Inflammatory macrophage (primary cell): ENCODE measurements around the gene B4GALT5.
"Not testable (repeated sequence)": the region's sequence is repeated elsewhere in the genome, so short reads cannot be mapped to it uniquely, and the experiment has no call there.

ENCODE experiments used
- DNase-seq, 2 donors: peaks; one replicate each; pipeline ENCODE4 v3.0.0-alpha.2; 2020 to 2022
- total RNA-seq, 18 experiments: gene quantifications; one replicate each; lab custom pipeline; 2026; ENCODE audit warnings: mixed read lengths in 6 of 18, inconsistent platforms in 2 of 18; lab: John Stamatoyannopoulos, UW

Gene B4GALT5
- total RNA-seq: 98.8 to 795 (median 162) reads per million in 18 experiments

- DNase-seq: peak; percentile 54 to 77
These were observed at the start of gene B4GALT5 for GRCh38 chr20:49713753-49714712. B4GALT5 (minus strand) TSS chr20:49713878; CDS start chr20:49713690, 188 bp downstream.

GRCh38 chr20:49762940-49763766 lies 49.5 kb upstream of the B4GALT5 start:
- no peak for DNase-seq

GRCh38 chr20:49761888-49762287 lies 48.2 kb upstream of the B4GALT5 start:
- not testable (repeated sequence) for DNase-seq

- no peak for DNase-seq
These were observed 45.7 kb upstream of the B4GALT5 start for GRCh38 chr20:49759266-49759950.

GRCh38 chr20:49758781-49759180 lies 45.1 kb upstream of the B4GALT5 start:
- no peak for DNase-seq

GRCh38 chr20:49757597-49757996 lies 43.9 kb upstream of the B4GALT5 start:
- no peak for DNase-seq

- no peak for DNase-seq
These were observed 42.6 kb upstream of the B4GALT5 start for GRCh38 chr20:49756241-49756640.

GRCh38 chr20:49754596-49754995 lies 40.9 kb upstream of the B4GALT5 start:
- no peak for DNase-seq

- DNase-seq: no peak
These were observed 39.5 kb upstream of the B4GALT5 start for GRCh38 chr20:49753133-49753532.

- DNase-seq: no peak
These were observed 38.7 kb upstream of the B4GALT5 start for GRCh38 chr20:49752201-49752903.

- DNase-seq: no peak
These were observed 37.7 kb upstream of the B4GALT5 start for GRCh38 chr20:49751397-49751736.

GRCh38 chr20:49750611-49751396 lies 37.1 kb upstream of the B4GALT5 start:
- DNase-seq: peak; percentile 61 to 68

GRCh38 chr20:49749625-49750024 lies 35.9 kb upstream of the B4GALT5 start:
- DNase-seq: peak; percentile 26 to 49

- no peak for DNase-seq
These were observed 34.8 kb upstream of the B4GALT5 start for GRCh38 chr20:49748525-49748838.

- no peak for DNase-seq
These were observed 34.2 kb upstream of the B4GALT5 start for GRCh38 chr20:49747707-49748524.

GRCh38 chr20:49742948-49743347 lies 29.3 kb upstream of the B4GALT5 start:
- DNase-seq: no peak

- no peak for DNase-seq
These were observed 28.3 kb upstream of the B4GALT5 start for GRCh38 chr20:49741977-49742376.

GRCh38 chr20:49740807-49741206 lies 27.1 kb upstream of the B4GALT5 start:
- DNase-seq: no peak

GRCh38 chr20:49739042-49739441 lies 25.4 kb upstream of the B4GALT5 start:
- no peak for DNase-seq

- DNase-seq: no peak
These were observed 23.6 kb upstream of the B4GALT5 start for GRCh38 chr20:49737260-49737659.

- DNase-seq: no peak
These were observed 16.1 kb upstream of the B4GALT5 start for GRCh38 chr20:49729780-49730179.
